ENCODE results near the gene PARP6.

Gene PARP6

GRCh38 chr15:72313448-72313840, 41.1 kb upstream of the PARP6 start:
- no peak for TF ChIP-seq CTCF (conservative IDR thresholded peaks at IDR 0.05; ENCODE audit: low read depth, low read length)
- H3K4me3 ChIP-seq (ENCODE audit: low read depth, low read length): no peak overlapping the region
- no peak for DNase-seq (ENCODE audit: low read depth)

GRCh38 chr15:72312605-72313447, 40.5 kb upstream of the PARP6 start:
- peak; percentile 77 for DNase-seq (ENCODE audit: low read depth)
- TF ChIP-seq CTCF (conservative IDR thresholded peaks at IDR 0.05; ENCODE audit: low read depth, low read length): peak; percentile 89
- no peak overlapping the region for H3K4me3 ChIP-seq (ENCODE audit: low read depth, low read length)

- no peak for DNase-seq (ENCODE audit: low read depth)
- TF ChIP-seq CTCF (conservative IDR thresholded peaks at IDR 0.05; ENCODE audit: low read depth, low read length): no peak
- no peak overlapping the region for H3K4me3 ChIP-seq (ENCODE audit: low read depth, low read length)
Observed at GRCh38 chr15:72307026-72307425, 34.7 kb upstream of the PARP6 start.

GRCh38 chr15:72306211-72306785, 33.9 kb upstream of the PARP6 start:
- no peak for TF ChIP-seq CTCF (conservative IDR thresholded peaks at IDR 0.05; ENCODE audit: low read depth, low read length)
- no peak overlapping the region for H3K4me3 ChIP-seq (ENCODE audit: low read depth, low read length)
- DNase-seq (ENCODE audit: low read depth): peak; percentile 70

GRCh38 chr15:72304596-72304995, 32.2 kb upstream of the PARP6 start:
- no peak overlapping the region for H3K4me3 ChIP-seq (ENCODE audit: low read depth, low read length)
- no peak for TF ChIP-seq CTCF (conservative IDR thresholded peaks at IDR 0.05; ENCODE audit: low read depth, low read length)
- no peak for DNase-seq (ENCODE audit: low read depth)

- no peak for DNase-seq (ENCODE audit: low read depth)
- TF ChIP-seq CTCF (conservative IDR thresholded peaks at IDR 0.05; ENCODE audit: low read depth, low read length): no peak
Observed at GRCh38 chr15:72302955-72303354, 30.6 kb upstream of the PARP6 start.

More at GRCh38 chr15:72302955-72303354, 30.6 kb upstream of the PARP6 start:
- H3K4me3 ChIP-seq (ENCODE audit: low read depth, low read length): no peak overlapping the region
